Transverse colon (tissue), 4 donors: ENCODE results near the gene ZNF624. TPM values are rescaled to one million over a fixed set of nuclear protein-coding genes. Genes with fewer than 3 reads are reported as not detected.

ENCODE experiments used
- DNase-seq: peaks from one replicate; pipeline ENCODE4 v3.0.0-alpha.2; 2019
- H3K27ac ChIP-seq, 4 donors: fragments of 200-600 bp; sonication (generic); 2 replicates each; pipeline ENCODE4 v1.5.1; 2016 to 2018; ENCODE audit warnings: inconsistent platforms in 4 of 4
- H3K27me3 ChIP-seq: fragments of 200-600 bp; sonication (generic); 2 replicates; pipeline ENCODE4 v1.5.1; 2017; ENCODE audit warnings: inconsistent platforms
- H3K36me3 ChIP-seq, 4 donors: fragments of 200-600 bp; sonication (generic); 2 replicates each; pipeline ENCODE4 v1.5.1; 2017 to 2019; ENCODE audit warnings: inconsistent platforms in 4 of 4
- H3K4me1 ChIP-seq, 4 donors: fragments of 200-600 bp; sonication (generic); 2 replicates each; pipeline ENCODE4 v1.5.1; 2017 to 2020; ENCODE audit warnings: inconsistent platforms in 4 of 4
- H3K4me3 ChIP-seq, 4 donors: fragments of 200-600 bp; sonication (generic); 1 replicate in 1 of 4; 2 replicates in 3 of 4; pipeline versions ENCODE4 v1.5.1 to v1.6.1; 2017 to 2019; ENCODE audit warnings: inconsistent platforms in 4 of 4
- H3K9me3 ChIP-seq, 2 donors: fragments of 200-600 bp; sonication (generic); 2 replicates each; pipeline ENCODE4 v1.5.1; 2017 to 2019; ENCODE audit warnings: inconsistent platforms in 2 of 2
- EP300 ChIP-seq: sonication (generic); formaldehyde crosslinking; IDR thresholded peaks from one replicate; pipeline ENCODE4 v1.6.1; 2017; ENCODE audit warnings: antibody characterized with exemption, low read depth
- POLR2A ChIP-seq: fragments of 450-650 bp; IDR thresholded peaks from one replicate; pipeline ENCODE4 v1.6.1; 2016; ENCODE audit warnings: antibody characterized with exemption, mild to moderate bottlenecking, moderate library complexity
- POLR2AphosphoS5 ChIP-seq, 3 donors: sonication (generic); formaldehyde crosslinking; IDR thresholded peaks; one replicate each; pipeline ENCODE4 v1.6.1; 2016; ENCODE audit warnings: antibody characterized with exemption in 3 of 3
- WGBS, 2 donors: methylation state at CpG; one replicate each; pipeline ENCODE4 v1.1.5; 2018; ENCODE audit warnings: low coverage in 1 of 2; 5-methylcytosine and 5-hydroxymethylcytosine counted together
- in situ Hi-C, 4 donors: fragments of 200-750 bp; cut with MboI; loops; one replicate each; pipeline versions ENCODE4 v1.15.0 to v1.15.1; 2017; ENCODE audit warnings: low sequenced_read_pairs in 3 of 4, low pct_ligation_motif_present in 1 of 4, low pct_unique_long_range_greater_than_20kb in 1 of 4
- intact Hi-C: fragments of 100-400 bp; cut with DNase I; formaldehyde crosslinking; loops from one replicate; pipeline ENCODE4 v1.15.1; 2023; ENCODE audit warnings: low total_unique reads
- total RNA-seq, 4 donors: library from RNA; depleted of rRNA; stranded (reverse); fragments of >200 nt; gene quantifications; one replicate each; pipeline ENCODE4 v1.1.0, GENCODE V29; 2016
- TF ChIP-seq, protein P1 (sequence below), 5 experiments: fragments of 200-600 bp in 3 of 5; fragments of 450-650 bp in 2 of 5; sonication (generic) in 3 of 5; IDR thresholded peaks; 1 replicate in 2 of 5; 2 replicates in 3 of 5; pipeline ENCODE4 v1.5.1; 2016 to 2017; ENCODE audit warnings: antibody characterized with exemption in 5 of 5, inconsistent platforms in 3 of 5, mild to moderate bottlenecking in 2 of 5, moderate library complexity in 1 of 5

The ZNF624 gene
- total RNA-seq, 4 donors from 2014 or later, result 1.5 to 11.1 (median 4.5) TPM

DNA sequence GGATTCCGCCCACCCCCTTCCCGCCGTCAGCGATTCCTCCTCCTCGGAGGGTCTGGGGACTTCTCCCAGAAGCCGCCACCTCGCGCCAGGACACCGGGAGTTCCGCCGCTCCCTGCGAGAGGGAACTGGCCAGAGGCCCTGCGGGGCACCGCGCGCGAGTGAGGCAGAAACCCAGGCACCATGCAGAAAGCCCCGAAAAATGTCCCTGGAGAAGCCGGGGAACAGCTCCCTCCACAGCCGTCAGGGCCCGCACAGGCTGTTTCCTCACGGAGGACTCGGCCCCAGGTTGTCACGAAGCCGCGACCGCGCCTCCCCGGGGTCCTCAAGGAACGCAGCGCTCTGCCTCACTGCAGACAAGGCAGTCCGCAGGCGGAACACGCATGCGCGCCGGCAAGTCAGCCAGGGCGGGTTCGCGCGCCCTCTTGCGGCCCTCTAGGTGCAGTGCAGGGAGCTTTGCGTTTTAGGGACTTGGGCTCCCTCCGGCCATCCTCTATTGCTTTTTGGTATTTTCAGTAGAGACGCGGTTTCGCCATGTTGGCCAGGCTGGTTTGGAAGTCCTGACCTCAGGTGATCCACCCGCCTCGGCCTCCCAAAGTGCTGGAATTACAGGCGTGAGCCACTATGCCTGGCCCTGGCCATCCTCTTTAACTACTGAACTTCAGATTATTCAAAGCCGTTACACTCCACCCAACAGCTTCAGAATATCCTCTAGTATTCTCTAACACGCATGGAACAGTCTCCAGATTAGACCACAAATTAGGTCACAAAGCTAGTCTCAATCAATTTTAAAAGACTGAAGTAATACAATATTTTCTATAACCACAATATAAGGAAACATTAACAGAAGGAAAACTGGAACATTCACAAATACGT is 64.3 kb downstream of the ZNF624 start:
- Histone ChIP-seq H3K4me3 (peak overlapping the region; percentile 47 to 68 (median 55)), H3K9me3 (no peaks in the 10 kb centered on the region), H3K4me1 (peaks cover 0 to 13% (median 11%) of the 10 kb centered on the region in 4 donors), H3K27ac (peak overlapping the region; percentile 54 to 76 (median 64)), H3K36me3 (no peaks in the 10 kb centered on the region), H3K27me3 (peaks cover 35% of the 10 kb centered on the region)
- TF ChIP-seq POLR2AphosphoS5 (IDR thresholded peaks at IDR 0.05) (peak in 1 of 3 donors; percentile 22), POLR2A (no peak), EP300 (no peak)
- TF ChIP-seq, protein P1, sequence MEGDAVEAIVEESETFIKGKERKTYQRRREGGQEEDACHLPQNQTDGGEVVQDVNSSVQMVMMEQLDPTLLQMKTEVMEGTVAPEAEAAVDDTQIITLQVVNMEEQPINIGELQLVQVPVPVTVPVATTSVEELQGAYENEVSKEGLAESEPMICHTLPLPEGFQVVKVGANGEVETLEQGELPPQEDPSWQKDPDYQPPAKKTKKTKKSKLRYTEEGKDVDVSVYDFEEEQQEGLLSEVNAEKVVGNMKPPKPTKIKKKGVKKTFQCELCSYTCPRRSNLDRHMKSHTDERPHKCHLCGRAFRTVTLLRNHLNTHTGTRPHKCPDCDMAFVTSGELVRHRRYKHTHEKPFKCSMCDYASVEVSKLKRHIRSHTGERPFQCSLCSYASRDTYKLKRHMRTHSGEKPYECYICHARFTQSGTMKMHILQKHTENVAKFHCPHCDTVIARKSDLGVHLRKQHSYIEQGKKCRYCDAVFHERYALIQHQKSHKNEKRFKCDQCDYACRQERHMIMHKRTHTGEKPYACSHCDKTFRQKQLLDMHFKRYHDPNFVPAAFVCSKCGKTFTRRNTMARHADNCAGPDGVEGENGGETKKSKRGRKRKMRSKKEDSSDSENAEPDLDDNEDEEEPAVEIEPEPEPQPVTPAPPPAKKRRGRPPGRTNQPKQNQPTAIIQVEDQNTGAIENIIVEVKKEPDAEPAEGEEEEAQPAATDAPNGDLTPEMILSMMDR (IDR thresholded peaks at IDR 0.05), result peak; percentile 93 to 99 (median 98)
- intact Hi-C loops, result no loop called here
- WGBS, 2 donors, result 6 to 54% methylated on average over 3 to 34 of the region's 53 CpGs
- in situ Hi-C loops, result no loop called here
- peak; percentile 91 for DNase-seq

DNA sequence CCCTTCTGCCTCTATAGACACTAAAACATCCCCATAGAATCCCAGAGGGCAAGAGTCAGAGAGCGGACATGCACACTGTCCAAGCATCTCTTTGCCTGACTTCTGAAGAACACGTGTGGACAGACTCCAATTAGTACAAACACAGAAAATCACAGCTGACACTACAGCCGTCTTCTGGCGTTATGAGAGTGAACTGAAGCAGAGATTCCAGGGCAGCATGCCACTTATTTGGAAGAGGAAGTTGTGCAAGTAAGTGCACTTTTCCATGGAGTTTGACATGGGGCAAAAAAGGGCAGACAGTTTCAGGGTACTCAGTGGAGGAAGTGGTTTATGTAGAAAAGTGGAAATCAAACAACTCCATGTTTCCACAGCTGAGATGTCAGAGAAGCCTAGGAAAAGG is 67.9 kb downstream of the ZNF624 start:
- H3K4me1 ChIP-seq, result peaks cover 0 to 18% (median 13%) of the 10 kb centered on the region in 4 donors
- peaks cover 32% of the 10 kb centered on the region for H3K27me3 ChIP-seq
- no peak overlapping the region for H3K27ac ChIP-seq
- no peaks in the 10 kb centered on the region for H3K9me3 ChIP-seq
- WGBS, 2 donors, result 60 to 100% methylated on average over 1 to 4 of the region's 4 CpGs
- H3K4me3 ChIP-seq, result no peak overlapping the region
- TF ChIP-seq EP300 (no peak), POLR2AphosphoS5 (IDR thresholded peaks at IDR 0.05) (no peak), POLR2A (no peak)
- TF ChIP-seq, protein P1 (IDR thresholded peaks at IDR 0.05), result no peak
- intact Hi-C loops, result no loop called here
- in situ Hi-C loops, result no loop called here
- no peaks in the 10 kb centered on the region for H3K36me3 ChIP-seq
- DNase-seq, result no peak

- Histone ChIP-seq H3K36me3 (no peaks in the 10 kb centered on the region), H3K4me3 (peak overlapping the region in 3 of 4 donors; percentile 21 to 40 (median 33)), H3K4me1 (peaks cover 0 to 16% (median 13%) of the 10 kb centered on the region in 4 donors), H3K9me3 (no peaks in the 10 kb centered on the region), H3K27ac (peak overlapping the region in 2 of 4 donors; percentile 19 to 32), H3K27me3 (peaks cover 32% of the 10 kb centered on the region)
- peak; percentile 94 for DNase-seq
- intact Hi-C loops (no loop called here), in situ Hi-C loops (no loop called here)
- TF ChIP-seq POLR2AphosphoS5 (IDR thresholded peaks at IDR 0.05) (peak in 2 of 3 donors; percentile 17 to 38), EP300 (no peak)
- TF ChIP-seq, protein P1 (IDR thresholded peaks at IDR 0.05), result peak; percentile 75 to 89 (median 82)
- WGBS, 2 donors, result 18 to 43% methylated on average over 5 to 35 of the region's 39 CpGs
These were observed 69.2 kb downstream of the ZNF624 start for GRCh38 chr17:16584273-16584995.

DNA sequence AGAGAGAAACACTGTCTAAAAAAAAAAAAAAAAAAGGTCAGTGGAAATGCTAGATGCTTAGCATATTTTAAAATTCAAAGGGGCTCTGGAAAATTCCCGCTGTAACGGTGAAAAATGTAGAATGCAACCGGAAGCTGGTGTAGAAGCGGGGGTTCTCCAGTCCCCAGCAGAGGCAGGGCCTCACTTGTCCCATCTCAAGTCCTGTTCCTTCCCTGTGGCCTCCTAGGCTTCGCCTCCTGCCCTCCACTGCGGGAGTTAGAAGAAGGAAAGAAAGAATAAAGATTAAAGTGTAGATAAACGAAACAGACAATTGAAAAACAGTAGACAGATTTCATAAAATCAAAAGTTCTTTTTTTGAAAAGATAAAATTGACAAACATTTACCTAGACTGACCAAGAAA is 69.9 kb downstream of the ZNF624 start:
- H3K27ac ChIP-seq, result peak overlapping the region in 1 of 4 donors; percentile 19
- H3K27me3 ChIP-seq, result peaks cover 35% of the 10 kb centered on the region
- peak overlapping the region in 1 of 4 donors; percentile 40 for H3K4me3 ChIP-seq
- 35 to 50% methylated on average over 6 to 7 of the region's 7 CpGs for WGBS, 2 donors
- in situ Hi-C loops (no loop called here), intact Hi-C loops (no loop called here)
- no peaks in the 10 kb centered on the region for H3K9me3 ChIP-seq
- TF ChIP-seq POLR2A (no peak), POLR2AphosphoS5 (IDR thresholded peaks at IDR 0.05) (no peak), EP300 (no peak)
- TF ChIP-seq, protein P1 (IDR thresholded peaks at IDR 0.05), result no peak
- no peak for DNase-seq
- no peaks in the 10 kb centered on the region for H3K36me3 ChIP-seq
- H3K4me1 ChIP-seq, result peaks cover 0 to 14% (median 10%) of the 10 kb centered on the region in 4 donors
